DOHH2 (cell line): ENCODE measurements around the gene CTSS.

Experiments used
- EZH2phosphoT487 ChIP-seq: fragments of 200-600 bp; sonication (generic); IDR thresholded peaks from 2 replicates; pipeline ENCODE4 v1.6.1; 2017; ENCODE audit warnings: borderline replicate concordance, mild to moderate bottlenecking, antibody characterized with exemption, low read length, moderate library complexity, mixed read lengths
- TF ChIP-seq, protein P1 (sequence below): fragments of 200-600 bp; sonication (generic); IDR thresholded peaks from one replicate; pipeline ENCODE4 v1.5.1; 2014; ENCODE audit warnings: antibody characterized with exemption, mild to moderate bottlenecking, low read depth, low read length; ENCODE audit not compliant: poor library complexity, severe bottlenecking

DNA sequence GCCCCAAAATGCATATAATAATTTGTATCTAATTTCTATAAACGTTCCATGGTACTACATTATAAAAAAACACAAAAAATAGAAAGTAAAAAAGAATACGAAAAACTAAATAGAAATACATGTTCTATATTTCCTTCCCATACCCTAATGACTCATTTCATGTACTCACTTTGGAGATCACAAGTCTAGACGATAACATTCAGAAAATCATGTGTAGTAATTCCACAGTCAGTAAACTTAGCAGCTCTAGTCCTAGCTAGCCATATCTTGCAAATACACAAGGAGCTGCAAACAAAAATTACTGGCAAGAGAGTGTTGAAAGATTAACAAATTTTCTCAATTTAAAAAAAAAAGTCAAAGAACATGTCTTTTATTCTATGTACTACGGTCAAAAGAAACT, 70.0 kb downstream of the CTSS start:
- TF ChIP-seq, protein P1, sequence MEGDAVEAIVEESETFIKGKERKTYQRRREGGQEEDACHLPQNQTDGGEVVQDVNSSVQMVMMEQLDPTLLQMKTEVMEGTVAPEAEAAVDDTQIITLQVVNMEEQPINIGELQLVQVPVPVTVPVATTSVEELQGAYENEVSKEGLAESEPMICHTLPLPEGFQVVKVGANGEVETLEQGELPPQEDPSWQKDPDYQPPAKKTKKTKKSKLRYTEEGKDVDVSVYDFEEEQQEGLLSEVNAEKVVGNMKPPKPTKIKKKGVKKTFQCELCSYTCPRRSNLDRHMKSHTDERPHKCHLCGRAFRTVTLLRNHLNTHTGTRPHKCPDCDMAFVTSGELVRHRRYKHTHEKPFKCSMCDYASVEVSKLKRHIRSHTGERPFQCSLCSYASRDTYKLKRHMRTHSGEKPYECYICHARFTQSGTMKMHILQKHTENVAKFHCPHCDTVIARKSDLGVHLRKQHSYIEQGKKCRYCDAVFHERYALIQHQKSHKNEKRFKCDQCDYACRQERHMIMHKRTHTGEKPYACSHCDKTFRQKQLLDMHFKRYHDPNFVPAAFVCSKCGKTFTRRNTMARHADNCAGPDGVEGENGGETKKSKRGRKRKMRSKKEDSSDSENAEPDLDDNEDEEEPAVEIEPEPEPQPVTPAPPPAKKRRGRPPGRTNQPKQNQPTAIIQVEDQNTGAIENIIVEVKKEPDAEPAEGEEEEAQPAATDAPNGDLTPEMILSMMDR: no peak
- TF ChIP-seq EZH2phosphoT487: no peak
